Immature natural killer cell (primary cell): ENCODE data around the gene C20orf173. TPM values are rescaled to one million over a fixed set of nuclear protein-coding genes. Genes with fewer than 3 reads are reported as not detected.
"Not testable (repeated sequence)": the region's sequence is repeated elsewhere in the genome, so short reads cannot be mapped to it uniquely, and the experiment has no call there.

Experiments used
- DNase-seq, 3 donors: peaks; one replicate each; pipeline ENCODE4 v3.0.0; 2022; ENCODE audit warnings: mixed read lengths in 1 of 3
- H3K27ac Mint-ChIP-seq, 6 donors: one replicate each; pipeline ENCODE4 v1.8.0; 2020; ENCODE audit warnings: mixed read lengths in 6 of 6, mild to moderate bottlenecking in 5 of 6, inconsistent platforms in 4 of 6, moderate library complexity in 3 of 6
- H3K27me3 Mint-ChIP-seq, 3 donors: one replicate each; pipeline ENCODE4 v1.8.0; 2020 to 2021; ENCODE audit warnings: low read depth in 3 of 3, mild to moderate bottlenecking in 3 of 3, mixed read lengths in 3 of 3, moderate library complexity in 3 of 3, inconsistent platforms in 1 of 3
- H3K36me3 Mint-ChIP-seq, 3 donors: one replicate each; pipeline ENCODE4 v1.8.0; 2020; ENCODE audit warnings: mixed read lengths in 3 of 3, inconsistent platforms in 2 of 3, mild to moderate bottlenecking in 2 of 3
- H3K4me1 Mint-ChIP-seq, 2 donors: one replicate each; pipeline ENCODE4 v1.8.0; 2020; ENCODE audit warnings: inconsistent platforms in 2 of 2, mild to moderate bottlenecking in 2 of 2, mixed read lengths in 2 of 2, moderate library complexity in 1 of 2
- H3K4me3 Mint-ChIP-seq, 5 donors: one replicate each; pipeline ENCODE4 v1.8.0; 2020; ENCODE audit warnings: mild to moderate bottlenecking in 5 of 5, mixed read lengths in 5 of 5, inconsistent platforms in 3 of 5, moderate library complexity in 3 of 5
- H3K9me3 Mint-ChIP-seq, 6 donors: one replicate each; pipeline ENCODE4 v1.8.0; 2020; ENCODE audit warnings: mild to moderate bottlenecking in 6 of 6, mixed read lengths in 6 of 6, inconsistent platforms in 4 of 6, moderate library complexity in 3 of 6
- polyA plus RNA-seq, 3 donors: library from polyadenylated mRNA; unstranded; fragments of 300-500 nt; fragmentation: Illumina TruSeq; gene quantifications; one replicate each; pipeline ENCODE4 v1.2.3, GENCODE V29; 2021

Gene C20orf173
- polyA plus RNA-seq, 3 donors from 2014 or later: not detected

DNA sequence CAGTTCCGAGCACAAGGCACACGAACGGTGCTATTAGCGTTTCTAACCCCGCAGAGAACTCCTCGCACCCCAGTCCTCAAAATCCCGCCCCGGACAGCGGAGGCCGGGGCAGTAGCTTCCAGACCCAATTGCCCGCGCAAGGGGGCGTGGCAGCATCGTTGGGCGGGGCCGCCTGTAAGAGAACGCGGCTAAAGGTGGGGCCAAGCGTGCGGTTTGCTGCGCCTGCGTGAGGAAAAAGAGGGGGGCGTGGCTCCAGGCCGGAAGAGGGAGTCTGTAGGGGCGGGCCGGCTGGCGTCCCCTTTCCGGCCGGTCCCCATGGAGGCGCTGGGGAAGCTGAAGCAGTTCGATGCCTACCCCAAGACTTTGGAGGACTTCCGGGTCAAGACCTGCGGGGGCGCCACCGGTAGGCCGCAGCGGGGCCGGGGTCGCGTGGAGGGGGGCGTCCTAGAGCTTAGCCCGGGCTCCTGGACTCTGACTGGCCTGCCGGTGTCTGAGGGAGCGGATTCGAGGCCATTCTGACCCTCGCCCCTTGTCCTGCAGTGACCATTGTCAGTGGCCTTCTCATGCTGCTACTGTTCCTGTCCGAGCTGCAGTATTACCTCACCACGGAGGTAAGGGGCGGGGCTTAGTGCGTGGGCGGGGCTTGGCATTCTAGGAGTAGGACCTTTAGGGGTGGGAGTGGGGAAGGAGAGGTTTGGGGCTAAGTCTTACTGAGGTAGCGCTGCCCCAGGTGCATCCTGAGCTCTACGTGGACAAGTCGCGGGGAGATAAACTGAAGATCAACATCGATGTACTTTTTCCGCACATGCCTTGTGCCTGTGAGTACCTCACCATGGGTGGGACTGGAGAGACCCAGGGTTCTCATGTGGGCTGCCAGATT, 12.6 kb upstream of the C20orf173 start, which contains the start of gene ERGIC3:
Gene ERGIC3 (plus strand): TSS at position 296 of the 880 bp plus-strand sequence. CDS start 20 bp downstream, at position 316.
- Mint-ChIP-seq H3K9me3 (no peaks in the 10 kb centered on the region), H3K4me3 (peak within 1 kb of the TSS; percentile 88 to 92 (median 90)), H3K27me3 (peaks cover 1 to 6% (median 4%) of the 10 kb centered on the region in 3 donors), H3K4me1 (peaks cover 14 to 30% of the 10 kb centered on the region in 2 donors), H3K27ac (peak within 1 kb of the TSS; percentile 77 to 92 (median 88)), H3K36me3 (peaks cover 0 to 5% (median 0%) of the 10 kb centered on the region in 3 donors)
- DNase-seq: peak; percentile 96 to 97 (median 97)

GRCh38 chr20:35541118-35541782, 11.8 kb upstream of the C20orf173 start:
- Mint-ChIP-seq H3K4me3 (peak overlapping the region; percentile 88 to 92 (median 90)), H3K36me3 (peaks cover 0 to 5% (median 0%) of the 10 kb centered on the region in 3 donors), H3K27me3 (peaks cover 1 to 6% (median 4%) of the 10 kb centered on the region in 3 donors), H3K27ac (peak overlapping the region; percentile 77 to 92 (median 88)), H3K4me1 (peaks cover 14 to 30% of the 10 kb centered on the region in 2 donors), H3K9me3 (no peaks in the 10 kb centered on the region)
- DNase-seq: no peak

DNA sequence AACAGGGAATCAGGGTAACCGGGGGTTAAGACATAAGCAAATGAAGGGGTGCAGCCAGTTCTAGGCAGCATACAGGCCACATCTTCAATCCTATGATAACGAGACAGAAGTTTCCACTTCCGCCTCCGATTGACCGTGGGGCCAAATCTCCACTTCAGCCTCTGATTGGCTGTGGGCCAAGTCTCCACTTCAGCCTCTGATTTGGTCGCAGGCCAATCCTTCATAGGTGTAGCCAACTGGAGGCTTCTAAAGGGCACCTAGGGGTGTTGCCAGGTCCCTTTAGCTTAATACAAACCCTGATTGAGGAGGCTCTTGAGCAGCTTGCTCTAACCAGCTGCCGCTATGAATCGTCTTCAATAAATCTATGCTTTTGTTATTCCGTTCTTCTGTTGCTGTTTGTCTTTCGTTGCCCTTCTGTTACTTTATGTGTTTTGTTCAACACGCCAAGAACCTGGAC, 10.3 kb upstream of the C20orf173 start:
- Mint-ChIP-seq H3K27ac (peak overlapping the region in 3 of 6 donors; percentile 27 to 86 (median 64)), H3K4me3 (peak overlapping the region in 4 of 5 donors; percentile 34 to 66 (median 59)), H3K9me3 (no peaks in the 10 kb centered on the region), H3K4me1 (peaks cover 14 to 30% of the 10 kb centered on the region in 2 donors), H3K27me3 (peaks cover 1 to 6% (median 4%) of the 10 kb centered on the region in 3 donors), H3K36me3 (peaks cover 0 to 5% (median 0%) of the 10 kb centered on the region in 3 donors)
- DNase-seq: peak; percentile 26 to 47 (median 46)

DNA sequence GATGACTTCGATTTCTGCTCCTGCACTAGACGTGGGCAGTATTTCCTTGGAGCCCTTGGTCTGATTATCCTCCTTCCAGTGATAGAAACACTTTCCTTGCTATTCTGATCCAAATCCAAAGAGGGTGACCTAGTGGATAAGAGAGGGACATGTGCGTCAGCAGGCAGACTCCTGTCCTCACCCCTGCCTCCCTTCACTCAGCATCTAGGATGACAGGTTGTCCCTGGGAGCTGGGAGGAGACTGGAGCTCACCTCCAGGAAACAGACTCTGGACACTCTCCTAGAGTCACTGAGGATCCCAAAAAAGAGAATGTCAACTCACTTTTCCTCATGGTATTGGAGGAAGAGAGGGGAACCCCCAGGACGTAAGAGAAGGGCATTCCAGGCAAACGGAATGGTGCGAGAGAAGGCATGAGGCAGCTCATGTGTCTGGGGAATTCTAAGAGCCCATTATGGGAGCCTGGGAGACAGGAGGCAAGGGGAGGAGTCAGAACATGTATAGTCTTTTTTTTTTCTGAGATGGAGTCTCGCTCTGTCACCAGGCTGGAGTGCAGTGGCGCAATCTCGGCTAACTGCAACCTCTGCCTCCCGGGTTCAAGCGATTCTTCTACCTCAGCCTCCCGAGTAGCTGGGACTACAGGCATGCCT, 2.2 kb downstream of the C20orf173 start:
- Mint-ChIP-seq H3K9me3 (no peaks in the 10 kb centered on the region), H3K27ac (no peak overlapping the region), H3K4me3 (no peak overlapping the region), H3K36me3 (no peaks in the 10 kb centered on the region), H3K4me1 (no peaks in the 10 kb centered on the region), H3K27me3 (peaks cover 0 to 2% (median 0%) of the 10 kb centered on the region in 3 donors)
- no peak for DNase-seq

- Mint-ChIP-seq H3K9me3 (no peaks in the 10 kb centered on the region), H3K36me3 (no peaks in the 10 kb centered on the region), H3K27me3 (peaks cover 0 to 2% (median 2%) of the 10 kb centered on the region in 3 donors), H3K4me1 (no peaks in the 10 kb centered on the region), H3K4me3 (no peak overlapping the region), H3K27ac (no peak overlapping the region)
- no peak for DNase-seq
These were observed 3.8 kb downstream of the C20orf173 start for GRCh38 chr20:35525639-35526038.

- DNase-seq: no peak
- H3K4me3 Mint-ChIP-seq: no peak overlapping the region
- peaks cover 0 to 3% (median 0%) of the 10 kb centered on the region in 3 donors for H3K27me3 Mint-ChIP-seq
- no peaks in the 10 kb centered on the region for H3K9me3 Mint-ChIP-seq
- H3K36me3 Mint-ChIP-seq: no peaks in the 10 kb centered on the region
- no peaks in the 10 kb centered on the region for H3K4me1 Mint-ChIP-seq
- peak overlapping the region in 1 of 6 donors; percentile 14 for H3K27ac Mint-ChIP-seq
These were observed 6.1 kb downstream of the C20orf173 start for GRCh38 chr20:35523298-35523888.

GRCh38 chr20:35518955-35519354, 10.5 kb downstream of the C20orf173 start:
- H3K4me3 Mint-ChIP-seq: no peak overlapping the region
- no peak for DNase-seq

DNA sequence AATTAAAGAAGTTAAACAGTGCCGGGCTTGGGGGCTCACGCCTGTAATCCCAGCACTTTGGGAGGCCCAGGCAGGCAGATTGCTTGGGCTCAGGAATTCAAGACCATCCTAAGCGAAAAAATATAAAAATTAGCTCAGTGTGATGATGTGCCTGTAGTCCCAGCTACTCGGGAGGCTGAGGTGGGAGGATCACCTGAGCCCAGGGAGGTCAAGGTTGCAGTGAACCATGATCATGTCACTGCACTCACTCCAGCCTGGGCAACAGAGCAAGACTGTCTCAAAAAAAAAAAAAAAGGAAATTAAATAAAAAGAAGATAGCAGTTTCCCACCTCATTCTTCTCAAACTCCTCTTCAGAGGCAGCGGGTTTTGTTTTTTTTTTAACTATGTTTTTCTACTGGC, 11.7 kb downstream of the C20orf173 start:
- H3K4me1 Mint-ChIP-seq, H3K27me3 Mint-ChIP-seq, DNase-seq, H3K27ac Mint-ChIP-seq, H3K4me3 Mint-ChIP-seq, H3K9me3 Mint-ChIP-seq: not testable (repeated sequence)
- H3K36me3 Mint-ChIP-seq: peaks cover 0 to 14% (median 10%) of the 10 kb centered on the region in 3 donors

More at GRCh38 chr20:35518955-35519354, 10.5 kb downstream of the C20orf173 start:
- peaks cover 0 to 3% (median 0%) of the 10 kb centered on the region in 3 donors for H3K27me3 Mint-ChIP-seq
- H3K4me1 Mint-ChIP-seq: peaks cover 0 to 2% of the 10 kb centered on the region in 2 donors
- H3K27ac Mint-ChIP-seq: no peak overlapping the region
- H3K36me3 Mint-ChIP-seq: peaks cover 0 to 9% (median 7%) of the 10 kb centered on the region in 3 donors
- H3K9me3 Mint-ChIP-seq: no peaks in the 10 kb centered on the region

- Mint-ChIP-seq H3K4me3 (no peak overlapping the region), H3K27me3 (peaks cover 0 to 3% (median 0%) of the 10 kb centered on the region in 3 donors), H3K9me3 (no peaks in the 10 kb centered on the region), H3K4me1 (peaks cover 0 to 3% of the 10 kb centered on the region in 2 donors), H3K36me3 (peaks cover 0 to 18% (median 12%) of the 10 kb centered on the region in 3 donors), H3K27ac (peak overlapping the region in 1 of 6 donors; percentile 19)
- DNase-seq: no peak
These were observed 12.3 kb downstream of the C20orf173 start for GRCh38 chr20:35517125-35517524.

- H3K9me3 Mint-ChIP-seq: no peaks in the 10 kb centered on the region
- H3K27me3 Mint-ChIP-seq: peaks cover 0 to 1% (median 0%) of the 10 kb centered on the region in 3 donors
- peak overlapping the region in 2 of 6 donors; percentile 28 to 34 for H3K27ac Mint-ChIP-seq
- H3K36me3 Mint-ChIP-seq: peaks cover 4 to 23% (median 17%) of the 10 kb centered on the region in 3 donors
- peaks cover 0 to 3% of the 10 kb centered on the region in 2 donors for H3K4me1 Mint-ChIP-seq
- DNase-seq: no peak
- H3K4me3 Mint-ChIP-seq: no peak overlapping the region
These were observed 13.4 kb downstream of the C20orf173 start for GRCh38 chr20:35515949-35516645.

- H3K9me3 Mint-ChIP-seq: no peaks in the 10 kb centered on the region
- H3K27ac Mint-ChIP-seq: peak overlapping the region in 1 of 6 donors; percentile 28
- no peak for DNase-seq
- no peak overlapping the region for H3K4me3 Mint-ChIP-seq
- peaks cover 0 to 3% of the 10 kb centered on the region in 2 donors for H3K4me1 Mint-ChIP-seq
- peaks cover 4 to 23% (median 17%) of the 10 kb centered on the region in 3 donors for H3K36me3 Mint-ChIP-seq
- H3K27me3 Mint-ChIP-seq: peaks cover 0 to 1% (median 0%) of the 10 kb centered on the region in 3 donors
These were observed 14.1 kb downstream of the C20orf173 start for GRCh38 chr20:35515341-35515740.

DNA sequence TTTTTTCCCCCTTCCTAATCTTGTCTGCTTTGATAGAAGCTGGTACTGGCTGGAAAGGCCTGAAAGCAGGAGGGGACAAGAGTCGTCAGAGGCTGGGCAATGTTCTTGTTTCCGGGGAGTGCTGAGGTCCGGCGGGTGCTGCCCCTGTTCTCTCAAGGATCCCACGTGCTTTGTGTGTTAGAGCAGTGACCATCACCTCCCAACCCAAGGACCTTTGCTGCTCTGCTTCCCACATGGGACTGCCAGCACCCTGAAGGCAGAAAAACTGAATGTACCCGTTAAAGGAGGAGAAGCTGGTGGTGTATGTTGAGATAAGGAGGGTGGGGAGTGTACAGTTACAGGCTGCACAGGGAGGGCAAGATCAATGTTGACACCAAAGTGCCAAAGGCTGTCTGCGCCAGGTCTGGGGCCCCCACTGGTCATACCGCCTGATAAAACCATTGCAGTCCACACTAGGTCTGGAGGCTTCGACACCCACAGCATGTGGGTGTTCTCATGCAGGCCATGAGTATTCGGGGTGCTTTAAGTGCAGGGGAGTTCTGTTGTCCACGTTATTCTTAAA, 15.0 kb downstream of the C20orf173 start:
- H3K4me1 Mint-ChIP-seq: peaks cover 0 to 3% of the 10 kb centered on the region in 2 donors

More for the DNA sequence above, 15.0 kb downstream of the C20orf173 start:
- Mint-ChIP-seq H3K9me3 (no peaks in the 10 kb centered on the region), H3K27me3 (peaks cover 0 to 1% (median 0%) of the 10 kb centered on the region in 3 donors), H3K27ac (peak overlapping the region in 3 of 6 donors; percentile 32 to 51 (median 45)), H3K36me3 (peaks cover 4 to 27% (median 17%) of the 10 kb centered on the region in 3 donors), H3K4me3 (no peak overlapping the region)
- DNase-seq: no peak
